ENCODE measurements around the gene RASSF4. TPM values are rescaled to one million over a fixed set of nuclear protein-coding genes. Genes with fewer than 3 reads are reported as not detected.
A peak's percentile ranks its signal among the peaks of the same experiment; 100 is the strongest.

RASSF4 gene
- total and polyA plus RNA-seq, 3 donors from 2014 or later = 28.2 to 68.1 (median 53.1) TPM

GRCh38 chr10:44988957-44989585, 29.5 kb downstream of the RASSF4 start:
- Histone ChIP-seq H3K36me3 (ENCODE audit: low read depth, missing control alignments) (no peaks in the 10 kb centered on the region), H3K4me3 (no peak overlapping the region), H3K4me1 (peaks cover 58% of the 10 kb centered on the region), H3K9me3 (no peaks in the 10 kb centered on the region), H3K27me3 (no peaks in the 10 kb centered on the region), H3K27ac (peak overlapping the region; percentile 23 to 53)
- DNase-seq = no peak
- WGBS, 2 donors = 94 to 96% methylated on average over 10 of the region's 10 CpGs
- no peak for TF ChIP-seq POLR2A (IDR thresholded peaks at IDR 0.05)
- TF ChIP-seq, protein P1, sequence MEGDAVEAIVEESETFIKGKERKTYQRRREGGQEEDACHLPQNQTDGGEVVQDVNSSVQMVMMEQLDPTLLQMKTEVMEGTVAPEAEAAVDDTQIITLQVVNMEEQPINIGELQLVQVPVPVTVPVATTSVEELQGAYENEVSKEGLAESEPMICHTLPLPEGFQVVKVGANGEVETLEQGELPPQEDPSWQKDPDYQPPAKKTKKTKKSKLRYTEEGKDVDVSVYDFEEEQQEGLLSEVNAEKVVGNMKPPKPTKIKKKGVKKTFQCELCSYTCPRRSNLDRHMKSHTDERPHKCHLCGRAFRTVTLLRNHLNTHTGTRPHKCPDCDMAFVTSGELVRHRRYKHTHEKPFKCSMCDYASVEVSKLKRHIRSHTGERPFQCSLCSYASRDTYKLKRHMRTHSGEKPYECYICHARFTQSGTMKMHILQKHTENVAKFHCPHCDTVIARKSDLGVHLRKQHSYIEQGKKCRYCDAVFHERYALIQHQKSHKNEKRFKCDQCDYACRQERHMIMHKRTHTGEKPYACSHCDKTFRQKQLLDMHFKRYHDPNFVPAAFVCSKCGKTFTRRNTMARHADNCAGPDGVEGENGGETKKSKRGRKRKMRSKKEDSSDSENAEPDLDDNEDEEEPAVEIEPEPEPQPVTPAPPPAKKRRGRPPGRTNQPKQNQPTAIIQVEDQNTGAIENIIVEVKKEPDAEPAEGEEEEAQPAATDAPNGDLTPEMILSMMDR (IDR thresholded peaks at IDR 0.05) = no peak
- intact Hi-C loops (cut with DNase I; ENCODE audit: low total_unique reads) = no loop called here

- Histone ChIP-seq H3K4me1 (peaks cover 54% of the 10 kb centered on the region), H3K27ac (peak overlapping the region; percentile 7 to 53), H3K9me3 (no peaks in the 10 kb centered on the region), H3K4me3 (no peak overlapping the region), H3K36me3 (ENCODE audit: low read depth, missing control alignments) (no peaks in the 10 kb centered on the region), H3K27me3 (no peaks in the 10 kb centered on the region)
- DNase-seq = peak; percentile 13
- intact Hi-C loops (cut with DNase I; ENCODE audit: low total_unique reads) = no loop called here
- no peak for TF ChIP-seq POLR2A (IDR thresholded peaks at IDR 0.05)
- TF ChIP-seq, protein P1 (IDR thresholded peaks at IDR 0.05) = no peak
- 80 to 81% methylated on average over 14 of the region's 14 CpGs for WGBS, 2 donors
Observed at GRCh38 chr10:44989597-44990301, 30.1 kb downstream of the RASSF4 start.

GRCh38 chr10:44990302-44990655, 30.7 kb downstream of the RASSF4 start:
- Histone ChIP-seq H3K36me3 (ENCODE audit: low read depth, missing control alignments) (no peaks in the 10 kb centered on the region), H3K9me3 (no peaks in the 10 kb centered on the region), H3K27me3 (no peaks in the 10 kb centered on the region), H3K4me1 (peaks cover 53% of the 10 kb centered on the region), H3K27ac (peak overlapping the region in 1 of 2 donors; percentile 7), H3K4me3 (no peak overlapping the region)
- no peak for TF ChIP-seq POLR2A (IDR thresholded peaks at IDR 0.05)
- TF ChIP-seq, protein P1 (IDR thresholded peaks at IDR 0.05) = peak in 1 of 3 experiments; percentile 22
- intact Hi-C loops (cut with DNase I; ENCODE audit: low total_unique reads) = no loop called here
- peak; percentile 64 for DNase-seq
- 55 to 72% methylated on average over 8 of the region's 8 CpGs for WGBS, 2 donors

DNA sequence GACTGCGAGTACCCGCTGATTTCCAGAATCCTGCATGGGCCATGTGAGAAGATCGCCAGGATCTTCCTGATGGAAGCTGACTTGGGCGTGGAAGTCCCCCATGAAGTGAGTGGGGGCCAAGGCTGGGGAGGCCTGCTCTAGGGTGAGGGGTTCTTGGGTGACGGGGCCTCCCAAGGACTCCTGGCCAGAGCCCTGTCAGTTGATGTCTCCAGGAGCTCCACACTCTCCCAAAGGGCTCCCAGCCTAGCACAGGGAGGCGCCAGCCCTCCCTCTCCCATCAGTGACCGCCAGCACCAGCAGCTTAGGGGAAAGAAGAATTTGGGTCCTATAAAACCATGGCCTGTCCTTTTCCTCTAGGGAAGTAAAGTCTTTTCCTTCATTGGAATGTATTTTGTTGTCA, 31.4 kb downstream of the RASSF4 start:
- peak overlapping the region in 1 of 2 donors; percentile 5 for H3K27ac ChIP-seq
- intact Hi-C loops (cut with DNase I; ENCODE audit: low total_unique reads) = no loop called here
- DNase-seq = no peak
- no peaks in the 10 kb centered on the region for H3K36me3 ChIP-seq (ENCODE audit: low read depth, missing control alignments)
- H3K27me3 ChIP-seq = no peaks in the 10 kb centered on the region
- H3K4me1 ChIP-seq = peaks cover 53% of the 10 kb centered on the region
- no peak overlapping the region for H3K4me3 ChIP-seq
- TF ChIP-seq POLR2A (IDR thresholded peaks at IDR 0.05) = no peak
- TF ChIP-seq, protein P1 (IDR thresholded peaks at IDR 0.05) = no peak
- H3K9me3 ChIP-seq = no peaks in the 10 kb centered on the region
- 98% methylated on average over 4 to 7 of the region's 7 CpGs for WGBS, 2 donors
